GM10266 (cell line): ENCODE results near the gene EXOC3L2.
"Not testable (repeated sequence)": the region's sequence is repeated elsewhere in the genome, so short reads cannot be mapped to it uniquely, and the experiment has no call there.

Experiments used
- DNase-seq: peaks from one replicate; pipeline ENCODE4 v3.0.0; 2012; ENCODE audit errors: extremely low spot score
- CTCF ChIP-seq: IDR thresholded peaks from 2 replicates; pipeline ENCODE4 v1.5.1; 2012; ENCODE audit warnings: mild to moderate bottlenecking, low read depth; ENCODE audit not compliant: control insufficient read depth, insufficient read depth; ENCODE audit errors: missing control alignments

Gene EXOC3L2

GRCh38 chr19:45271098-45271734 is 26.0 kb upstream of the EXOC3L2 start:
- DNase-seq = no peak
- no peak for TF ChIP-seq CTCF

- DNase-seq = not testable (repeated sequence)
Measured at GRCh38 chr19:45269939-45270338, 24.7 kb upstream of the EXOC3L2 start.

- no peak for TF ChIP-seq CTCF
- no peak for DNase-seq
Measured at GRCh38 chr19:45267296-45267695, 22.1 kb upstream of the EXOC3L2 start.

GRCh38 chr19:45265375-45265774 is 20.2 kb upstream of the EXOC3L2 start:
- DNase-seq = no peak

GRCh38 chr19:45264781-45265317 is 19.6 kb upstream of the EXOC3L2 start:
- TF ChIP-seq CTCF = no peak
- no peak for DNase-seq

More at GRCh38 chr19:45265375-45265774, 20.2 kb upstream of the EXOC3L2 start:
- no peak for TF ChIP-seq CTCF

- TF ChIP-seq CTCF = no peak
- DNase-seq = no peak
Measured at GRCh38 chr19:45263013-45263412, 17.8 kb upstream of the EXOC3L2 start.

GRCh38 chr19:45262570-45262969 is 17.4 kb upstream of the EXOC3L2 start:
- no peak for TF ChIP-seq CTCF
- DNase-seq = no peak

GRCh38 chr19:45258862-45259261 is 13.7 kb upstream of the EXOC3L2 start:
- DNase-seq = no peak
- TF ChIP-seq CTCF = no peak
